GM06990 (cell line): ENCODE measurements around the gene MET.
"Not testable (repeated sequence)": the region's sequence is repeated elsewhere in the genome, so short reads cannot be mapped to it uniquely, and the experiment has no call there.

Experiments
- DNase-seq: peaks from one replicate; pipeline ENCODE4 v3.0.0-alpha.2; 2011; ENCODE audit not compliant: insufficient read length; ENCODE audit errors: extremely low read depth
- H3K27me3 ChIP-seq: replicated peaks from 2 replicates; pipeline ENCODE4 v1.6.0; 2011; ENCODE audit warnings: low read length; ENCODE audit not compliant: control insufficient read depth, insufficient read depth
- H3K36me3 ChIP-seq: 2 replicates; pipeline ENCODE4 v1.5.1; 2011; ENCODE audit warnings: low read length; ENCODE audit not compliant: control insufficient read depth, insufficient read depth
- H3K4me3 ChIP-seq: replicated peaks from 2 replicates; pipeline ENCODE4 v1.5.1; 2011; ENCODE audit warnings: low read depth, mild to moderate bottlenecking, control low read depth, low read length
- TF ChIP-seq, protein P1 (sequence below): IDR thresholded peaks from 2 replicates; pipeline ENCODE4 v1.5.1; 2011; ENCODE audit warnings: low read length, control low read depth, mild to moderate bottlenecking, inconsistent platforms; ENCODE audit not compliant: insufficient read depth, poor library complexity, severe bottlenecking

Gene MET

DNA sequence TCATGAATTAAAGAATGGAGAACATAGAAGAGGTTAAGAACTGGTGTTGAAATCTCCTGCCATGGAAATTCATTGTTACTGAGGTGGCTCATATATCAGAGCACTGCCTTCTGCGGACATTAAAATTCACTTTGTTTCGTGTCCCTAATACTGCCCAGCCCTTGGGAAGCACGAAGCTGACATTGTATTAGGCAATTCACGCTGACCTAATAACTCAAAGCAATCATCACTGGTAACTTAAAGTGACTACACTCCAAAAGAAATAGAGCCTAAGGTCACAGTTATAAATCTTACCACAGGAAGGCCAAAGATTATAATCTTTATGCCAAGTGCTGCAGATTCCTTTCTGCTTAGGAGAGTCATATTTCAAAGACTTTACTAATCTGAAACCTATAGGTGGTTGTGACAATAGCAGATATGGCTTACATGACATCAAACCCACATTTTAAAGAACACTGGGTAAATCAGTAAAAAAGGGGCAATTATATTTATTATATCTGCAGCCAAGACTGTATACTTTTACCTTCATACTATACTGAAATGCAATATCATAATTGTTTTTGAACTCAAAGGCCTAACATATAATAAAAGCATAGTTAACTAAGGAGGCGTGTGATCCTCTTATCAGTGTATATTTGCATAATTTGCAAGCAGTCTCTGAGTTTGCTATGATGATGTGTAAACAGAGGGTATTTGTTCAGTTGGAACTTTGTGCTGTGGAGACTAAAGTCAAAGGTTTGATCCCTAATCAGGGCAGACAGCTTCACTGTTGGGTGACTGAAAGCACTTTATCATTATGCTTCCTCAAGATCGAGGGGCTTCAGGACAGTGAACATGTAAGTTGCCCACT lies 138.5 kb downstream of the MET start:
- DNase-seq, result no peak
- Histone ChIP-seq H3K4me3 (no peak overlapping the region), H3K36me3 (no peaks in the 10 kb centered on the region), H3K27me3 (no peaks in the 10 kb centered on the region; the same call in 1 of the 2 replicates)
- TF ChIP-seq, protein P1, sequence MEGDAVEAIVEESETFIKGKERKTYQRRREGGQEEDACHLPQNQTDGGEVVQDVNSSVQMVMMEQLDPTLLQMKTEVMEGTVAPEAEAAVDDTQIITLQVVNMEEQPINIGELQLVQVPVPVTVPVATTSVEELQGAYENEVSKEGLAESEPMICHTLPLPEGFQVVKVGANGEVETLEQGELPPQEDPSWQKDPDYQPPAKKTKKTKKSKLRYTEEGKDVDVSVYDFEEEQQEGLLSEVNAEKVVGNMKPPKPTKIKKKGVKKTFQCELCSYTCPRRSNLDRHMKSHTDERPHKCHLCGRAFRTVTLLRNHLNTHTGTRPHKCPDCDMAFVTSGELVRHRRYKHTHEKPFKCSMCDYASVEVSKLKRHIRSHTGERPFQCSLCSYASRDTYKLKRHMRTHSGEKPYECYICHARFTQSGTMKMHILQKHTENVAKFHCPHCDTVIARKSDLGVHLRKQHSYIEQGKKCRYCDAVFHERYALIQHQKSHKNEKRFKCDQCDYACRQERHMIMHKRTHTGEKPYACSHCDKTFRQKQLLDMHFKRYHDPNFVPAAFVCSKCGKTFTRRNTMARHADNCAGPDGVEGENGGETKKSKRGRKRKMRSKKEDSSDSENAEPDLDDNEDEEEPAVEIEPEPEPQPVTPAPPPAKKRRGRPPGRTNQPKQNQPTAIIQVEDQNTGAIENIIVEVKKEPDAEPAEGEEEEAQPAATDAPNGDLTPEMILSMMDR, result no peak

DNA sequence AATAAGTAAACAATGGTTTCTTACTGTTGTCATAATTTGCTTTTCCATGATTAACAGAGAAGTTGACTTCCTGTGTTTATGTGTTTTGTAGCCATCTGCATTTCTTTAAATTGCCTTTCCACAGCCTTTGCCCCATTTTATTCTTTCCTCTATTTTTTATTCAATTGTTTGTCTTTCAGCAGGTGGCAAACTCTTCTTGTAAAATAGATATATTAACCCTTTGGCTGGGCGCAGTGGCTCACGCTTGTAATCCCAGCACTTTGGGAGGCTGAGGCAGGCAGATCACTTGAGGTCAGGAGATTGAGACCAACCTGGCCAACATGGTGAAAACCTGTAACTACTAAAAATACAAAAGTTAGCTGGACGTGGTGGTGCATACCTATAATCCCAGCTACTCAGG lies 139.8 kb downstream of the MET start:
- no peaks in the 10 kb centered on the region for H3K36me3 ChIP-seq
- DNase-seq, result no peak
- H3K27me3 ChIP-seq, result no peaks in the 10 kb centered on the region; the same call in 1 of the 2 replicates
- no peak overlapping the region for H3K4me3 ChIP-seq
- TF ChIP-seq, protein P1, result no peak

DNA sequence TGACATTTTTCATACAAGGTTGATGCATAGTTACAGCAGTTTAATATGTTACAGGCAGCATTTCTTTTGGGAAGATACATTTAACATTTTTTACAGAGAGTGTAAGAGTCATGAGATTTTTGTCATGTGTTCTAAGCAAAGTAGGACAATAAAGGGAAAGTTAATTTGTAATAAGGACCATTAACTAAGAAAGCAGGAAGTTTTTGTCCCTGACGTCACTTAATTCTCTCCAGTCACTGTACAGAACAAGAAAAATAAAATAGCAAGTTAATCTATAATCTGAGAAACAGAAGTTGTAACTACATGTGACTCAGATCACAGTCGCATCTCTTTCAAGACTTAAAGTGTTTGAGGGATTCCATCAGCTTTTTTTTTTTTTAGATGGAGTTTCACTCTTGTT lies 140.9 kb downstream of the MET start:
- no peak overlapping the region for H3K4me3 ChIP-seq
- no peaks in the 10 kb centered on the region for H3K27me3 ChIP-seq
- no peaks in the 10 kb centered on the region for H3K36me3 ChIP-seq
- TF ChIP-seq, protein P1, result no peak
- DNase-seq, result no peak

DNA sequence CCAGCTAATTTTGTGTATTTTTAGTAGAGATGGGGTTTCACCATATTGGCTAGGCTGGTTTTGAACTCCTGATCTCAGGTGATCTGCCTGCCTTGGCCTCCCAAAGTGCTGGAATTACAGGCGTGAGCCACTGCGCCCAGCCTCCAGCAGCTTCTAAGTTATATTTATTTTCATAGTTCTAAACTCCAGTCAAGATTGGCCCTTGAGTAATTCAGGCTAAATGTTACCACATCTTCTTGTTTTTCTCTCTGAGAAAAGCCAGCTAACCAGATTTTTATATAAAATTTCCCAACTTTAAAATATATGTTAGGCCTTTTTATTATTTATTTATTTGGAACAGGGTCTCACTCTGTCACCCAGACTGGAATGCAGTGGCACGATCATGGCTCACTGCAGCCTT lies 141.4 kb downstream of the MET start:
- not testable (repeated sequence) for H3K27me3 ChIP-seq, H3K36me3 ChIP-seq, DNase-seq, H3K4me3 ChIP-seq

DNA sequence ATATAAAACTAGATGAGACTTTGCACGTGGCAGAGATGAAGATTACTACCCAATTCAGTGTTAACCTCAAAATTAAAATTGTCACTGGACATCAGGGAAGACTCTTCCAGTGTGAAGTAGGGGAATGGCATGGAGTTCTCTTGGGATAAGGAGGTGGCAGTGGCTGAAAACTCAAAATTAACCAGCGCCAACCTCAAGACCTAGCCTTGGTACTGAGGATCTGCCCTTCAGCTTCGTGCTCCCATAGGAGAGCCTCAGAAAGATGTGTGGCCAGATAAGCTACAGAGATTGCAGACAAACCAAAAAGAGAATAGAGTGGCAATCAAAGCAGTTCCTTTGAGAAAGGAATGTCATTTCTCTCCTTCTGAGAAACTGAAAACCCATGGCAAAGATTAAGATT lies 143.0 kb downstream of the MET start:
- Histone ChIP-seq H3K27me3 (no peaks in the 10 kb centered on the region), H3K4me3 (no peak overlapping the region), H3K36me3 (no peaks in the 10 kb centered on the region)
- TF ChIP-seq, protein P1, result no peak
- DNase-seq, result no peak

DNA sequence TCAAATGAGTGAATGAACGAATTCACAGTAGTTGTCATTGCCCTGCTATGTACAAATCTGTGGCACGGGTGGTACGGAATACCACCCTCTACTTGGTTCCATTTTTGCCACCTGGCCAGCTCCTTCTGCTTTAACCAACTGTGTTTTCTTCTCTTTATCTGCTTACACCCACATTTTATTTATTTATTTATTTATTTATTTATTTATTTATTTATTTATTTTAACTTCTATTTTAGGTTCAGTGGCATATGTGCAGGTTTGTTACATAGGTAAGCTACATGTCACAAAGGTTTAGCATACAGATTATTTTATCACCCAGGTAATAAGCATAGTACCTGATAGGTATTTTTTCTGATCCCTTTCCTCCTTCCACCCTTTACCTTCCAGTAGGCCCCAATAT lies 148.2 kb downstream of the MET start:
- TF ChIP-seq, protein P1, result no peak
- H3K36me3 ChIP-seq, result no peaks in the 10 kb centered on the region
- H3K27me3 ChIP-seq, result no peaks in the 10 kb centered on the region
- no peak for DNase-seq
- no peak overlapping the region for H3K4me3 ChIP-seq

DNA sequence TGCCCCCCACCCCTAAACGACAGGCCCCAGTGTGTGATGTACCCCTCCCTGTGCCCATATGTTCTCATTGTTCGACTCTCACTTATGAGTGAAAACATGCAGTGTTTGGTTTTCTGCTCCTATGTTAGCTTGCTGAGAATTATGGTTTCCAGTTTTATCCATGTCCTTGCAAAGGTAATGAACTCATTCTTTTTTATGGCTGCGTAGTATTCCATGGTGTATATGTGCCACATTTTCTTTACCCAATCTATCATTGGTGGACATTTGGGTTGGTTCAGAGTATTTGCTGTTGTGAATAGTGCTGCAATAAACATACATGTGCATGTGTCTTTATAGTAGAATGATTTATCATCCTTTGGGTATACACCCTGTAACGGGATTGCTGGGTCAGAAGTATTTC lies 149.7 kb downstream of the MET start:
- not testable (repeated sequence) for H3K27me3 ChIP-seq, H3K36me3 ChIP-seq, DNase-seq, H3K4me3 ChIP-seq
